ENCODE results near the gene CDK5RAP2.
A peak's percentile ranks its signal among the peaks of the same experiment; 100 is the strongest.

Gene CDK5RAP2

GRCh38 chr9:120396931-120397330, 183.0 kb downstream of the CDK5RAP2 start:
- no peak for DNase-seq (ENCODE audit: low spot score)

GRCh38 chr9:120396418-120396817, 183.5 kb downstream of the CDK5RAP2 start:
- DNase-seq (ENCODE audit: low spot score), result no peak

GRCh38 chr9:120395376-120395775, 184.6 kb downstream of the CDK5RAP2 start:
- DNase-seq (ENCODE audit: low spot score), result no peak

GRCh38 chr9:120394058-120394669, 185.8 kb downstream of the CDK5RAP2 start:
- no peak for DNase-seq (ENCODE audit: low spot score)

- DNase-seq (ENCODE audit: low spot score), result peak; percentile 43
Observed at GRCh38 chr9:120393386-120394057, 186.4 kb downstream of the CDK5RAP2 start.

- DNase-seq (ENCODE audit: low spot score), result no peak
Observed at GRCh38 chr9:120392711-120393110, 187.3 kb downstream of the CDK5RAP2 start.

GRCh38 chr9:120392245-120392644, 187.7 kb downstream of the CDK5RAP2 start:
- no peak for DNase-seq (ENCODE audit: low spot score)

- no peak for DNase-seq (ENCODE audit: low spot score)
Observed at GRCh38 chr9:120391691-120392090, 188.3 kb downstream of the CDK5RAP2 start.

- no peak for DNase-seq (ENCODE audit: low spot score)
Observed at GRCh38 chr9:120390637-120391190, 189.3 kb downstream of the CDK5RAP2 start.

- no peak for DNase-seq (ENCODE audit: low spot score)
Observed at GRCh38 chr9:120389867-120390266, 190.1 kb downstream of the CDK5RAP2 start.

- DNase-seq (ENCODE audit: low spot score), result no peak
Observed at GRCh38 chr9:120389300-120389699, 190.7 kb downstream of the CDK5RAP2 start.

- DNase-seq (ENCODE audit: low spot score), result no peak
Observed at GRCh38 chr9:120388003-120388855, 191.7 kb downstream of the CDK5RAP2 start.

GRCh38 chr9:120387257-120388002, 192.5 kb downstream of the CDK5RAP2 start:
- DNase-seq (ENCODE audit: low spot score), result no peak

- no peak for DNase-seq (ENCODE audit: low spot score)
Observed at GRCh38 chr9:120386390-120387131, 193.4 kb downstream of the CDK5RAP2 start.

GRCh38 chr9:120385606-120386389, 194.2 kb downstream of the CDK5RAP2 start:
- DNase-seq (ENCODE audit: low spot score), result no peak

- DNase-seq (ENCODE audit: low spot score), result no peak
Observed at GRCh38 chr9:120384925-120385272, 195.1 kb downstream of the CDK5RAP2 start.

GRCh38 chr9:120383999-120384924, 195.7 kb downstream of the CDK5RAP2 start:
- peak; percentile 33 for DNase-seq (ENCODE audit: low spot score)

- no peak for DNase-seq (ENCODE audit: low spot score)
Observed at GRCh38 chr9:120383611-120383998, 196.4 kb downstream of the CDK5RAP2 start.

GRCh38 chr9:120382453-120382852, 197.5 kb downstream of the CDK5RAP2 start:
- no peak for DNase-seq (ENCODE audit: low spot score)
